Spleen (tissue), 7 donors: ENCODE results near the gene PODXL.

ENCODE experiments used
- POLR2A ChIP-seq, 3 donors: fragments of 450-650 bp; IDR thresholded peaks; one replicate each; pipeline ENCODE4 v1.5.1; 2017; ENCODE audit warnings: antibody characterized with exemption in 3 of 3, mild to moderate bottlenecking in 1 of 3
- TF ChIP-seq, protein P1 (sequence below), 11 experiments: fragments of 200-600 bp in 7 of 11; fragments of 450-650 bp in 4 of 11; sonication (generic) in 4 of 11; IDR thresholded peaks in 8 of 11; conservative IDR thresholded peaks in 3 of 11; 1 replicate in 7 of 11; 2 replicates in 4 of 11; pipeline versions ENCODE4 v1.4.0 to v1.8.0; 2016 to 2021; ENCODE audit warnings: antibody characterized with exemption in 11 of 11, inconsistent platforms in 4 of 11, mild to moderate bottlenecking in 1 of 11
- donor health status: DM: no; HTN: no; CAD: no; lungs with moderate emphysema.
- donor health status: DM: no; HTN: no; CAD: no.
- donor health status: DM: no; HTN: no; CAD: no.

DNA sequence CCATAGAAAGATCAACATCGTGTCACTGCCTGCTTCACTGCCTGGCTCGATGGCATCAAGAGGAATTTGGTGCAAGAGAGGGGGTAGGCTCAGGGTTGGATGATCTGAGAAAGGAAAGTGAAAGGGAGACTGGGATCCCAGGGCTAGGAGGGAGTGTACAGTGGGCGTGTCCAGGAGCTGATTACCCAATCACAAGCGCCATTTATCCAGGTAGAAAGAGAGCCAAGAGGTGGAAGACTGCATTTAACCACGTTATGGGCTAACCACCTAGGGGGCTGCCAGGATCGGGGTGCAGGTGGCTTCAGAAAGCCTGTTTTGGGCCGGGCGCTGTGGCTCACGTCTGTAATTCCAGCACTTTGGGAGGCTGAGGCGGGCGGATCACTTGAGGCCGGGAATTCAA, 10.3 kb downstream of the PODXL start:
- no peak for TF ChIP-seq POLR2A (IDR thresholded peaks at IDR 0.05)
- TF ChIP-seq, protein P1, sequence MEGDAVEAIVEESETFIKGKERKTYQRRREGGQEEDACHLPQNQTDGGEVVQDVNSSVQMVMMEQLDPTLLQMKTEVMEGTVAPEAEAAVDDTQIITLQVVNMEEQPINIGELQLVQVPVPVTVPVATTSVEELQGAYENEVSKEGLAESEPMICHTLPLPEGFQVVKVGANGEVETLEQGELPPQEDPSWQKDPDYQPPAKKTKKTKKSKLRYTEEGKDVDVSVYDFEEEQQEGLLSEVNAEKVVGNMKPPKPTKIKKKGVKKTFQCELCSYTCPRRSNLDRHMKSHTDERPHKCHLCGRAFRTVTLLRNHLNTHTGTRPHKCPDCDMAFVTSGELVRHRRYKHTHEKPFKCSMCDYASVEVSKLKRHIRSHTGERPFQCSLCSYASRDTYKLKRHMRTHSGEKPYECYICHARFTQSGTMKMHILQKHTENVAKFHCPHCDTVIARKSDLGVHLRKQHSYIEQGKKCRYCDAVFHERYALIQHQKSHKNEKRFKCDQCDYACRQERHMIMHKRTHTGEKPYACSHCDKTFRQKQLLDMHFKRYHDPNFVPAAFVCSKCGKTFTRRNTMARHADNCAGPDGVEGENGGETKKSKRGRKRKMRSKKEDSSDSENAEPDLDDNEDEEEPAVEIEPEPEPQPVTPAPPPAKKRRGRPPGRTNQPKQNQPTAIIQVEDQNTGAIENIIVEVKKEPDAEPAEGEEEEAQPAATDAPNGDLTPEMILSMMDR (IDR thresholded peaks at IDR 0.05 in 8 of 11, conservative IDR thresholded peaks at IDR 0.05 in 3 of 11) = no peak
